CD4-positive, alpha-beta T cell (primary cell): ENCODE data around the gene ZSWIM5. TPM values are rescaled to one million over a fixed set of nuclear protein-coding genes. Genes with fewer than 3 reads are reported as not detected.

Source experiments
- ATAC-seq: fragments of 200-7000 bp; cut with Tn5 transposase; one replicate; pipeline ENCODE4 v1.10.0; 2022; ENCODE audit warnings: mild to moderate bottlenecking; ENCODE audit not compliant: poor library complexity
- CTCF ChIA-PET: fragments of 350-600 bp; sonication (Branson Sonifier 250); formaldehyde crosslinking; loops from one replicate; lab custom pipeline; 2021; ENCODE audit warnings: antibody characterized with exemption, inconsistent platforms; lab: Charles Lee
- POLR2A ChIA-PET: fragments of 350-600 bp; sonication (Branson Sonifier 250); formaldehyde crosslinking; loops from one replicate; lab custom pipeline; 2021; ENCODE audit warnings: antibody characterized with exemption, inconsistent platforms; lab: Charles Lee
- DNase-seq, 14 experiments: peaks; one replicate each; pipeline ENCODE4 v3.0.0-alpha.2; 2013 to 2020; ENCODE audit warnings: mixed read lengths in 2 of 14
- H3K27ac ChIP-seq, 2 donors: one replicate each; pipeline versions ENCODE4 v1.5.1 to v1.7.0; 2013; ENCODE audit warnings: low read length in 2 of 2, low read depth in 1 of 2, mild to moderate bottlenecking in 1 of 2
- H3K27me3 ChIP-seq, 2 experiments: 1 replicate in 1 of 2; 2 replicates in 1 of 2; pipeline versions ENCODE4 v1.6.1 to v1.7.0; 2013; ENCODE audit warnings: low read length in 2 of 2, control low read depth in 1 of 2, mild to moderate bottlenecking in 1 of 2, moderate library complexity in 1 of 2; ENCODE audit not compliant: insufficient read depth in 2 of 2, control insufficient read depth in 1 of 2
- H3K36me3 ChIP-seq: one replicate; pipeline ENCODE4 v1.6.1; 2013; ENCODE audit warnings: low read length, control low read depth; ENCODE audit not compliant: insufficient read depth
- H3K4me1 ChIP-seq: one replicate; pipeline ENCODE4 v1.6.1; 2013; ENCODE audit warnings: low read length, control low read depth; ENCODE audit not compliant: insufficient read depth
- H3K4me3 ChIP-seq: one replicate; pipeline ENCODE4 v1.5.1; 2013; ENCODE audit warnings: mild to moderate bottlenecking, low read length, moderate library complexity
- H3K9me3 ChIP-seq, 2 experiments: 1 replicate in 1 of 2; 2 replicates in 1 of 2; pipeline versions ENCODE4 v1.6.1 to v1.7.0; 2013; ENCODE audit warnings: low read length in 2 of 2, mild to moderate bottlenecking in 2 of 2, control low read depth in 1 of 2, moderate library complexity in 1 of 2; ENCODE audit not compliant: control insufficient read depth in 1 of 2, insufficient read depth in 1 of 2
- H3K27ac Mint-ChIP-seq: one replicate; pipeline ENCODE4 v1.8.0; 2020; ENCODE audit warnings: mixed read lengths
- H3K27me3 Mint-ChIP-seq: one replicate; pipeline ENCODE4 v1.8.0; 2021; ENCODE audit warnings: mixed read lengths
- H3K36me3 Mint-ChIP-seq: one replicate; pipeline ENCODE4 v1.8.0; 2021; ENCODE audit warnings: low read depth, mixed read lengths
- H3K4me1 Mint-ChIP-seq: one replicate; pipeline ENCODE4 v1.8.0; 2021; ENCODE audit warnings: low read depth, mixed read lengths
- H3K4me3 Mint-ChIP-seq: one replicate; pipeline ENCODE4 v1.8.0; 2020; ENCODE audit warnings: mild to moderate bottlenecking, mixed read lengths
- H3K9me3 Mint-ChIP-seq: one replicate; pipeline ENCODE4 v1.8.0; 2020; ENCODE audit warnings: mixed read lengths
- intact Hi-C, 2 experiments: fragments of 100-400 bp; cut with DNase I in 1 of 2; cut with micrococcal nuclease in 1 of 2; formaldehyde crosslinking; loops; one replicate each; pipeline versions ENCODE4 v1.15.1 to v1.9.0; 2023 to 2025; cut with DNase I, micrococcal nuclease
- total RNA-seq, 174 experiments: library from RNA in 2 of 174; stranded (reverse) in 2 of 174; gene quantifications; one replicate each; pipeline ENCODE4 v1.2.3 and lab custom pipeline; 2021 to 2026
- TF ChIP-seq, protein P1 (sequence below): fragments of 200-600 bp; IDR thresholded peaks from one replicate; pipeline ENCODE4 v1.8.0; 2022; ENCODE audit warnings: antibody characterized with exemption, mild to moderate bottlenecking

The ZSWIM5 gene
- total RNA-seq, 2 experiments from 2014 or later: 0.91 to 1.1 TPM

- Histone ChIP-seq H3K9me3 (no peaks in the 10 kb centered on the region), H3K27ac (no peak overlapping the region), H3K27me3 (no peaks in the 10 kb centered on the region), H3K4me1 (no peaks in the 10 kb centered on the region), H3K4me3 (no peak overlapping the region), H3K36me3 (no peaks in the 10 kb centered on the region)
- Mint-ChIP-seq H3K36me3 (no peaks in the 10 kb centered on the region), H3K27ac (no peak overlapping the region), H3K4me3 (no peak overlapping the region), H3K9me3 (no peaks in the 10 kb centered on the region), H3K4me1 (no peaks in the 10 kb centered on the region), H3K27me3 (peaks cover 5% of the 10 kb centered on the region)
- ATAC-seq: no peak
- ChIA-PET CTCF (no interaction called here), POLR2A (no interaction called here)
- intact Hi-C loops: loop anchor here in 1 of 2 experiments (5.0 kb wide), 1 partner anchor 74 kb away; no protein-coding TSS in a partner anchor
- no peak for DNase-seq
- TF ChIP-seq, protein P1, sequence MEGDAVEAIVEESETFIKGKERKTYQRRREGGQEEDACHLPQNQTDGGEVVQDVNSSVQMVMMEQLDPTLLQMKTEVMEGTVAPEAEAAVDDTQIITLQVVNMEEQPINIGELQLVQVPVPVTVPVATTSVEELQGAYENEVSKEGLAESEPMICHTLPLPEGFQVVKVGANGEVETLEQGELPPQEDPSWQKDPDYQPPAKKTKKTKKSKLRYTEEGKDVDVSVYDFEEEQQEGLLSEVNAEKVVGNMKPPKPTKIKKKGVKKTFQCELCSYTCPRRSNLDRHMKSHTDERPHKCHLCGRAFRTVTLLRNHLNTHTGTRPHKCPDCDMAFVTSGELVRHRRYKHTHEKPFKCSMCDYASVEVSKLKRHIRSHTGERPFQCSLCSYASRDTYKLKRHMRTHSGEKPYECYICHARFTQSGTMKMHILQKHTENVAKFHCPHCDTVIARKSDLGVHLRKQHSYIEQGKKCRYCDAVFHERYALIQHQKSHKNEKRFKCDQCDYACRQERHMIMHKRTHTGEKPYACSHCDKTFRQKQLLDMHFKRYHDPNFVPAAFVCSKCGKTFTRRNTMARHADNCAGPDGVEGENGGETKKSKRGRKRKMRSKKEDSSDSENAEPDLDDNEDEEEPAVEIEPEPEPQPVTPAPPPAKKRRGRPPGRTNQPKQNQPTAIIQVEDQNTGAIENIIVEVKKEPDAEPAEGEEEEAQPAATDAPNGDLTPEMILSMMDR: no peak
Measured at GRCh38 chr1:45141247-45142003, 65.0 kb downstream of the ZSWIM5 start.

DNA sequence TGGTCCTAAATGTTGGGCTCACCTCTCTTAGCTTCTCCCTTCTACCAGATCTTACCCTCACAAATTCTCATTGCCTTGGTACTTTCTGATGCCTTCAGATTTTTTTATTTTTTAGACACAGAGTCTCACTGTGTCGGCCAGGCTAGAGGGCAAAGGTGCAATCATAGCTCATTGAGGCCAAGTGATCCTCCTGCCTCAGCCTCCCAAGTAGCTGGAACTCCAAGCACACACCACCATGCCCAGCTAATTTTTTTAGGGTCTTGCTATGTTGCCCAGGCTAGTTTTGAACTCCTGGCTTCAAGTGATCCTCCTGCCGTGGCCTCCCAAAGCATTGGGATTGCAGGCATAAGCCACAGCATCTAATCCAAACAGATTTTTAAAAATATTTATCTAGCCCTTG, 69.4 kb downstream of the ZSWIM5 start:
- CTCF ChIA-PET: no interaction called here
- Mint-ChIP-seq H3K9me3 (no peaks in the 10 kb centered on the region), H3K27me3 (peaks cover 5% of the 10 kb centered on the region), H3K27ac (no peak overlapping the region), H3K4me1 (no peaks in the 10 kb centered on the region), H3K4me3 (no peak overlapping the region), H3K36me3 (no peaks in the 10 kb centered on the region)
- intact Hi-C loops: no loop called here
- Histone ChIP-seq H3K4me3 (no peak overlapping the region), H3K9me3 (no peaks in the 10 kb centered on the region), H3K27me3 (no peaks in the 10 kb centered on the region), H3K36me3 (no peaks in the 10 kb centered on the region), H3K4me1 (no peaks in the 10 kb centered on the region), H3K27ac (no peak overlapping the region)
- DNase-seq (no peak), ATAC-seq (no peak)
- POLR2A ChIA-PET: no interaction called here
- TF ChIP-seq, protein P1: no peak

DNA sequence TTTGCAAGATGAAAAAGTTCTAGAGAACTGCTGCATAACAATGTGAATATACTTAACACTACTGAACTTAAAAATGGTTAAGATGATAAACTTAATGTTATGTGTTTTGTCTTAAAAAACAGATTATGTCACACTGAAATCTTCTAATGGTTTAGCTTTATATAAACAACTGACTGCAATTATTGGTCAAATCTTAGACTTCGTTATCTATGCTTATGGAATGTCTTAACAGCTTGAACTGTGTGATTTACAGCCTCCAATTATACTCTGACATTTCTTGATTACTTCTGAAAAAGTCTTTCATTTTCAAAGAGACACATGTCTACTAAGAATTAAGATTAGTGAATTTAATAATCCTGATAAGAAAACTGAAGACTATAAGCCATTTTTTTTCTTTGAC, 71.1 kb downstream of the ZSWIM5 start:
- H3K4me1 ChIP-seq: no peaks in the 10 kb centered on the region
- Mint-ChIP-seq H3K9me3 (no peaks in the 10 kb centered on the region), H3K4me3 (no peak overlapping the region), H3K27me3 (no peaks in the 10 kb centered on the region), H3K27ac (no peak overlapping the region), H3K36me3 (no peaks in the 10 kb centered on the region), H3K4me1 (no peaks in the 10 kb centered on the region)
- POLR2A ChIA-PET: no interaction called here
- CTCF ChIA-PET: no interaction called here
- no peak for DNase-seq
- no peak overlapping the region for H3K27ac ChIP-seq
- no peaks in the 10 kb centered on the region for H3K36me3 ChIP-seq
- no peaks in the 10 kb centered on the region for H3K27me3 ChIP-seq
- TF ChIP-seq, protein P1: no peak
- H3K4me3 ChIP-seq: no peak overlapping the region
- no peak for ATAC-seq
- intact Hi-C loops: no loop called here
- H3K9me3 ChIP-seq: no peaks in the 10 kb centered on the region
